Muscle of back (tissue), 11 donors: Measurements from ENCODE around the gene PRSS21. TPM values are rescaled to one million over a fixed set of nuclear protein-coding genes. Genes with fewer than 3 reads are reported as not detected.

Source experiments
- DNase-seq, 3 donors: peaks; one replicate each; pipeline versions ENCODE4 v3.0.0 to v3.0.0-alpha.2; 2013
- polyA plus RNA-seq, 10 donors: library from polyadenylated mRNA; unstranded; fragments of 120-200 nt; gene quantifications; one replicate each; pipeline ENCODE4 v1.2.1, GENCODE V29; 2013; ENCODE audit not compliant: insufficient read length in 10 of 10

The PRSS21 gene
- polyA plus RNA-seq, 10 donors = 0.24 to 0.53 (median 0.31) TPM; not detected in 7

DNA sequence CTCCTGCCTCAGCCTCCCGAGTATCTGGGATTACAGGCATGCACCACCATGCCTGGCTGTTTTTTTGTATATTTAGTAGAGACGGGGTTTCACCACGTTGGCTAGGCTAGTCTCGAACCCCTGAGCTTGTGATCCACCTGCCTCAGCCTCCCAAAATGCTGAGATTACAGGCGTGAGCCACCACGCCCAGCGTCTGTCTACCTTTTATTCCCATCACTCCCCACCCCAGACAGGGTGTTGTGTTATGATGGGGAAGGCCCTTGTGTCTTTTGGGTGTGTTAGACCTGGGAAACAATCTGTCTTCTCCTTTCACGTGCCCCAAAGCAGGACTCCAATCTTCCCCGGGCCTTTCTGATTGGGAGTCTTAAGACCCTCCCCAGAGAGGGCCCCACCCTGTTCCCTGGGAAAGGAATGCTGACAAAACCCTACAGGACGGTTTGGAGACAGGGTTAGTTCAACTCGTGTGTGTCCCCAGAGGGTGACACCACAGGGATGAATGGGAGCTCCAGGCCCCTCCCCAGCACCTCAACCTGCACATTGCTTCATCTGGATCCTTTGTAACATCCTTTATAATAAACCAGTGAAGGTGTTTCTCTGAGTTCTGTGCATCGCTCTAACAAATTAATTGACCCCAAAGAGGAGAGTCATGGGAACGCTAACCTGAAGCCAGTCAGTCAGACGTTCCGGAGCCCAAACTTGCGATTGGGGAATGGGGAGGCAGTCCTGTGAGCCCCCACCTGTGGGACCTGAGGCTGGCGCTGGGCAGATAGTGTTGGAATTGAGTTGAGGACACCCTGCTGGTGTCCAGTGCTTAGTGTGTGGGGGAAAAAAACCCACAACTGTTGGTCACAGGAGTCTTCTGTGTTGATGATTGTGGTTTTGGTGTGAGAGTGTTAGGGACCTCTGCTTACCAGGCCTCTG is 36.8 kb upstream of the PRSS21 start:
- DNase-seq = no peak

DNA sequence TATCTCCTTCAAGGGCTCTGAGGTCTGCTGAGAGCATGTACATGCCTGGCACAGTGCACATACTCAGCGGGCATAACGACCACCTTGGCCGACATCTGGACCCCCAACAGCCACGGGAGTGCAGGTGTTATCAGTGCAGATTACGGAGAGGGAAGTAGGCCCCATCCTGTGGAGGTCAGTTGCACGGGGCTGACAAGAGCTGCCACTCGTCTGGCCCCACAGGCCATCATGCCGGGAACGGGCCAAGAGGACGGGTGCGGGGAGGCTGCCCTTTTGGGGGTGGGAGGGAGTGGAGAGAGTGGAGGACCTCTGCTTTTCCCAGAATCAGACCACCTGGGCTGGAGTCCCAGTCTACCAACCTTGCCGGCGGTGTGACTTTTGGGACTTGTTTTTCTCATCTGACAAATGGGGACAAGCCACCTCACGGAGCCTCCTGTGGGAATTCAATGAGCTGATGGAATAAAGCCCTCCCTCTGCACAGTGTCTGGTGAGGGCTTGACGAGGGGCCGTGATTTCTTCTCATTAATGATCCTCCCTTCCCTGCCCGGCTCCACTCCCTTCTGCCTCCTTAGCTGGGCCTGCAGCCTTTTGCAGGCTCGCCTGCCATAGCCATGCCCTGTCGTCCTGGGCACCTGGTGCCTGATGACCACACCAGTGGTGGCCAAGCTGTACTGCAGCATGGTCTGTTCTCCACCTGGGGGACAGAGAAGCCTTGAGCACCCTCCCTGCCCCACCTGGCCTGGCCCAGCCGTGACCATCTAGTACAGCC is 34.3 kb upstream of the PRSS21 start:
- no peak for DNase-seq

GRCh38 chr16:2783581-2784357 is 33.3 kb upstream of the PRSS21 start:
- no peak for DNase-seq

GRCh38 chr16:2784358-2785100 is 32.5 kb upstream of the PRSS21 start:
- no peak for DNase-seq

DNA sequence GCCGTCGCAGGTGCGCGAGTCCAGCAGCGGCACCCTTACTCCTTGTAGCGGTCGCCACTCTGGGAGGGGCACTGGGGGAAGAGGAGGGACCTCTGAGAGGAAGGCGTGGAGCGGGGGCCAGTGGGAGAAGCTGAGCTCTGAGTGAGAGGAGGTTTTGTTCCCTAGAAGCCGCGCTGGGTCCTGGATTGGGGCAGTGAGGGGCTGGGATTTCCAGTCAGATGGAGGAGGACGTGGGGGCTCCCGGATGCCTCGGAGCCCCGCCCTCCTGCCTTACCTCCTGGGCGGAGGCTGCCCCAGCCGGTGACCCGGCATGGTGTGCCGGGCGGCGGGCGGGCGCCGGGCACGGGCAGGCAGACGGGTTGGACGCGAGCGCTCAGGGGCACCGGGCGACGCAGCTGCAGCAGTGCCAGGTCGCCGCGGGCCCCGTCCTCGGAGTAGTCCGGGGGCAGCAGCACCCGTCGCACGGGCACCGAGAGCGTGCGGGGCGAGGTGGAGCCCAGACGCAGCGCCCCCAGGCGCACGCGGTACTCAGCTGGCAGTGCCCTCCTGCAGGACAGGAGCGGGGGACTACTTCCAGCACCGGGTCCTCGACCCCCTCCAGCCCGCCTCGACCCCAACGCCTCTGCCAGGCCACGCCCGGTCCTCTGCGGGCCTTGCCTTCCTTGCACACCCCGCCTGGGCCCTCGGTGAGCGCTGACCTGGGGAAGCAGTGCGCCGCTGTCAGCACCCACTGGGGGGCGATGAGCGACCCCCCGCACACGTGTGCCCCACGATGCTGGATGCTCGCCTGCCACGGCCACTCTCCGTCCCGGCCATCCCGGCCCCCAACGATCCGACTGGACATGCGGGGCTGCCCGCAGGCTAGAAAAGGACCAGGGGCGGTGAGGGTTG is 31.7 kb upstream of the PRSS21 start:
- no peak for DNase-seq

DNA sequence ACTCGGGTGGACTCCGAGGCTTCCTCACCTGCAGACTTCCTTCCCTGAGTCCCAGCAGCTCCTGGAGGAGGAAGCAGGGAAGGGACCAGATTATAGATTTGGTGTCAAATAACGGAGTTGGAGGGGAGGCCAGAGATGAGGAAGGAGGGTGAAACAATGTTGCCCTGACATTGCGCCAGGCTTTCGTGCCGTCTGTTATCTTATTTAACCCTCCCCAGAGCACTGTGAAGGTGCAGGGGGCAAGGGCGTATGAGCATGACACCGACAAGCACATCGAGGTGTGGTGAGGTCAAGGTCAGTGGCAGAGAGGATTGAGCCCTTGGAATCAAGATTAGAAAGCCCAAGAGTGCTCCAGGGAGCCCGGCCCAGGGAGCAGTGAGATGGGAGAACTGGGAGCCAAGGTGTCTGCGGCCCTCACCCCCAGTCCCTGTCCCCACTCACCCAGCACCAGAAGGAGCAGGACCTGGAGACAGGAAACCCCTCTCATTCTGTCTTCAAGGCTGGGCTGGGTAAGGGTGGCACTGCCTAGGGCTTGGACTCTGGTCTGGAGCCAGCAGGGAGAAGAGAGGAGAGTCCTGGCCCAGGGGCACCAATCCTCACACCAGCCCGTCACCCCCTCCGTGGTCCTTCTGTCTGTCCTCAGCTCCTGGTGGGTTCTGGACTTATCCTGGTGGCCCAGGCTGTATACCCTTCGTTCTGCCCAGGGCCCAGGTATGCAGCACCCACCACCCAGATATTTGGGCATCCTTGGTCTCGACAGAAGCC is 30.8 kb upstream of the PRSS21 start:
- no peak for DNase-seq

GRCh38 chr16:2786826-2787151 is 30.2 kb upstream of the PRSS21 start:
- no peak for DNase-seq

DNA sequence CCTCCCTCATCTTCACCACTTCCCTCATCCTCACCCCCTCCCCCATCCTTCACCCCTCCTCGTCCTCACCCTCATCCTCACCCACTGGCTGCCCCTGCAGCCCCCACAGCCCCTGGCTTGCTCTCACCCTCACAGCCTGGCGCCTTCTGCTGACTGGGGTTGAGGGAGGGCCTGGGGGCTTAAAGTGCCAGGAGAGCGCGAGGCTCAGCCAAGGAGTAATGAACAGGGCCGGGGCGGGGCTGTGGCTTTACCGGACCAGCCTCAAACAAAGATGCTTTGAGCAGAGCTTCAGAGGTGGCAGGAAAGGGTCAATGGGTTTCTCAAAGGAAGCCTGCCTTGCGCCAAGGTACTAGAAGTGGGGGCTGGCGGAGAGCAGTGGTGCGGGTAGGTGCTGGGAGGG is 29.6 kb upstream of the PRSS21 start, which contains the start of gene PRSS33:
Gene PRSS33, minus strand, starts transcription at position 155 of the 400 bp plus-strand sequence. CDS start 1,013 bp downstream, outside the sequence.
- no peak for DNase-seq

DNA sequence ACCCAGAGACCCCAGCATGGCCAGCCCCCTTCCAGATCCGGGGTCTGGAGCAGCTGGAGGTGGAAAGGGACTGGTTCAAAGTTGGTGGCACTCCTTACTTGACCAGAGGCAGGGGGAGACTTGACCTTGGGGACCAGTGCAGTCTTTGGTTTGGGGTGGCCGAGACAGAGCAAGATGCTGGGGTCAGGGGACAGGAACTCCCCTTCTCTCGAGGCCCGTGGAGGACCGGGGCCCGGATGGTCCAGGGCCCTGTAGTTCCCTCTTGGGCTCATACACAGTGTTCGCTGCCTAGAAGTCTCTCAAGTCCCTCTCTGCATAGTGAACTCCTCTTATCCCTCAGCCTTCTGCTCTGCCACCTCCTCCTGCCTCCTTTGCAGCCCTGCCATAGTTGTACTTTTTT is 29.1 kb upstream of the PRSS21 start:
- no peak for DNase-seq

DNA sequence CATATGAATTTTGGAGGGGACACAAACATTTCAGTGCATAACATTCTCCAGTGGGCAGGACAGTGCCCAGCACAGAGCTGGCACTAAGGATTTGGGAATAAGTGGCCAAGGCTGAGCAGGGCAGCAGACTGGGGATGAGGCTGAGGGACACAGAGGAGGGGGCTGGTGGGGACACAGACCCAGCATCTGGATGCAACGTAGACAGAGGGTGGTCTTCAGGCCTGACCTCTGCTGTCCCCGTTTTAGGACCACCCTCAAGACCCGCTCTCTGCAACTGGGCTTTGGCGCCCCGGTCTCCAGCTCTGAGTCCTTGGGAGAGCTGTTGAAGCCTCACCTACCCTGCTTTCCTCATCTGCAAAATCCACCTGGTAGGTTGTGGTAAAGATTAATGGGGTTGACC is 26.4 kb upstream of the PRSS21 start:
- DNase-seq = no peak

GRCh38 chr16:2791174-2791573 is 25.9 kb upstream of the PRSS21 start:
- no peak for DNase-seq

DNA sequence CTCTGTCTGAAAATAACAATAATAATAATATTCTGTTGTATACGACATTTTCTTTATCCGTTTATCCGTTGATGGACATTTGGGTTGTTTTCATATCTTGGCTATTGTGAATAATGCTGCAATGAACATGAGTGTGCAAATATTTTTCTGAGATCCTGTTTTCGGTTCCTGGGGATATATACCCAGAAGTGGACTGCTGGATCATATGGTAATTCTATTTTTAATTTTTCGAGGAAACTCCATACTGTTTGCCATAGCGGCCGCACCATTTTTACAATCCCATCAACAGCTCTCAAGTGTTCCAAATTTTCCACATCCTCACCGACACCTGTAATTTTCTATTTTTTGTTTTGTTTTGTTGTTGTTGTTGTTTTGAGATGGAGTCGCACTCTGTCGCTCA is 24.1 kb upstream of the PRSS21 start:
- no peak for DNase-seq

- no peak for DNase-seq
These were observed 21.5 kb upstream of the PRSS21 start for GRCh38 chr16:2795395-2796143.

DNA sequence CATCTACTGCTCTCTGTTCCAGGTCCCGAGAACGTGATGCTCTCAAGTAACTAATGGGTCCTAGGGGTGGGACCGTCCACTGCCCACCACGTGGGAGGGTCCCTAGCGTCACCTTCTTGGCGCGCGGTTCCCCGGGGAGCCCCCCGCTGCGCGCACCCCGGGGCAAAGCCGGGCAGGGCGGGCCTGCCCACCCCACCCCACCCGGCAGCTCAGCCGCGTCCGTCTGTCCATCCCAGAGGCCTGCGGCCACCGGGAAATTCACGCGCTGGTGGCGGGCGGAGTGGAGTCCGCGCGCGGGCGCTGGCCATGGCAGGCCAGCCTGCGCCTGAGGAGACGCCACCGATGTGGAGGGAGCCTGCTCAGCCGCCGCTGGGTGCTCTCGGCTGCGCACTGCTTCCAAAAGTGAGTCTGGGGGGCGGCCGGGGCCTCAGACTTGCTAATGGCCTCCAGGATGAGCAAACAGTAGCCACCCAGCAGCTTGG is 18.3 kb upstream of the PRSS21 start:
- no peak for DNase-seq

DNA sequence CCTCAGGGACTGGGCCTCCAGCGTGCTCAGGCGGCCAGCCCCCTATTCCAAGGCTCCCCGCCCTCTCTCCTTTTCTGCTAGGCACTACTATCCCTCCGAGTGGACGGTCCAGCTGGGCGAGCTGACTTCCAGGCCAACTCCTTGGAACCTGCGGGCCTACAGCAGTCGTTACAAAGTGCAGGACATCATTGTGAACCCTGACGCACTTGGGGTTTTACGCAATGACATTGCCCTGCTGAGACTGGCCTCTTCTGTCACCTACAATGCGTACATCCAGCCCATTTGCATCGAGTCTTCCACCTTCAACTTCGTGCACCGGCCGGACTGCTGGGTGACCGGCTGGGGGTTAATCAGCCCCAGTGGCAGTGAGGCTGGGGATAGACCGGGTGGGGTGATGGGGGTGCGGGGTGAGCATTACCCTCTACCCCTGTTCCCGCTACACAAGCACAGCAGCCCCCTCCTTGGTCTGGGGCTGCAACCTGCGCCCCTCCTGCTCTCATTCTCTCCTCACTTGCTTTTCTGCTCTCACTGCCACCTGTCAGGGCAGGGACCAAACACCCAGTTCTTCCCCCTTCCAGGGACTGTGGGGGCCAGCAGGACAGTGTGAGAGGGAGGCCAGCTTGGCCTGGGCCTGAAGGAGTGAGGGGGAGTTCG is 17.7 kb upstream of the PRSS21 start:
- no peak for DNase-seq

DNA sequence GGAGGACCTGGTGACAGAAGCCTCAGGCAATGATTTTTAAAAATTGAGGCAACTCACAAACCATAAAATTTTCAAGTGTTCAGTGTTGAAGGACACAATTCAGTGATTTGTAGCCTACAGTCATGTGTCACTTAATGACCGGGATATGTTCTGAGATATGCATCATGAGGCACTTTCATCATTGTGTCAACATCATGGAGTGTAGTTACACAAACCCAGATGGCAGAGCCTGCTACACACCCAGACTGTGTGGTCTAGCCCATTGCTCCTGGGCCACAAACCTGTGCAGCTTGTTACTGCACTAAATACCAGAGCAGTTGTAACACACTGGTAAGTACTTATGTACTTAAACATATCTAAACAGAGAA is 17.2 kb upstream of the PRSS21 start:
- DNase-seq = no peak

GRCh38 chr16:2803545-2804195 is 13.4 kb upstream of the PRSS21 start:
- DNase-seq = no peak

DNA sequence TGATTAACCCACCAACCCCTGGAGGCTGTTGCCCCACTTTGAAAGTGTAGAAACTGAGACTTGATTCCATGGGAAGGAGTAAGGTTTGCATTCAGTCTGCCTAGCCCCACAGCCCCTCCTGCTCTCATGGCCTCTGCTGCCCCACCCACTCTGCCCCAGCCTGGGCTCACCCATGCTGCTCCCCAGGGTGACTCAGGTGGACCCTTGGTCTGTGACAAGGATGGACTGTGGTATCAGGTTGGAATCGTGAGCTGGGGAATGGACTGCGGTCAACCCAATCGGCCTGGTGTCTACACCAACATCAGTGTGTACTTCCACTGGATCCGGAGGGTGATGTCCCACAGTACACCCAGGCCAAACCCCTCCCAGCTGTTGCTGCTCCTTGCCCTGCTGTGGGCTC is 12.3 kb upstream of the PRSS21 start:
- DNase-seq = no peak
